DOHH2 (cell line): Measurements from ENCODE around the gene H6PD.

Source experiments
- H3F3A ChIP-seq: fragments of 200-600 bp; sonication (generic), shearing (Covaris generic); 2 replicates; pipeline ENCODE4 v1.6.0; 2016; ENCODE audit warnings: antibody characterized with exemption, mild to moderate bottlenecking; ENCODE audit not compliant: control insufficient read depth, insufficient read depth
- H3K27ac ChIP-seq: fragments of 200-600 bp; sonication (generic); 2 replicates; pipeline ENCODE4 v1.5.1; 2014; ENCODE audit warnings: low read depth, mild to moderate bottlenecking, low read length, moderate library complexity
- H3K27me3 ChIP-seq: fragments of 200-600 bp; sonication (generic); 2 replicates; pipeline ENCODE4 v1.6.1; 2014; ENCODE audit warnings: mild to moderate bottlenecking, low read length, mixed read lengths; ENCODE audit not compliant: control insufficient read depth
- H3K36me3 ChIP-seq: fragments of 200-600 bp; sonication (generic); 2 replicates; pipeline ENCODE4 v1.6.1; 2014; ENCODE audit warnings: mild to moderate bottlenecking, low read length, moderate library complexity, mixed read lengths; ENCODE audit not compliant: control insufficient read depth
- H3K4me1 ChIP-seq: fragments of 200-600 bp; sonication (generic); 2 replicates; pipeline ENCODE4 v1.6.1; 2014; ENCODE audit warnings: mild to moderate bottlenecking, low read length, mixed read lengths; ENCODE audit not compliant: control insufficient read depth
- H3K4me2 ChIP-seq: fragments of 200-600 bp; sonication (generic); 2 replicates; pipeline ENCODE4 v1.6.0; 2014; ENCODE audit warnings: mild to moderate bottlenecking, low read length, moderate library complexity
- H3K4me3 ChIP-seq: fragments of 200-600 bp; sonication (generic); 2 replicates; pipeline ENCODE4 v1.5.1; 2014; ENCODE audit warnings: mild to moderate bottlenecking, low read length, mixed read lengths
- H3K79me2 ChIP-seq: fragments of 200-600 bp; sonication (generic); 2 replicates; pipeline ENCODE4 v1.6.1; 2014; ENCODE audit warnings: mild to moderate bottlenecking, low read length, mixed read lengths; ENCODE audit not compliant: control insufficient read depth
- H3K9me2 ChIP-seq: fragments of 200-600 bp; sonication (generic); replicated peaks from 2 replicates; pipeline ENCODE4 v1.6.1; 2014; ENCODE audit warnings: mild to moderate bottlenecking, low read length, mixed read lengths; ENCODE audit not compliant: control insufficient read depth
- H3K9me3 ChIP-seq: fragments of 200-600 bp; sonication (generic); 2 replicates; pipeline ENCODE4 v1.6.1; 2014; ENCODE audit warnings: antibody characterized with exemption, low read length, mixed read lengths; ENCODE audit not compliant: control insufficient read depth, insufficient read depth
- H4K20me1 ChIP-seq: fragments of 200-600 bp; sonication (generic); 2 replicates; pipeline ENCODE4 v1.6.0; 2014; ENCODE audit warnings: low read depth, mild to moderate bottlenecking, antibody characterized with exemption, low read length, moderate library complexity; ENCODE audit not compliant: control insufficient read depth, insufficient read depth
- EZH2phosphoT487 ChIP-seq: fragments of 200-600 bp; sonication (generic); IDR thresholded peaks from 2 replicates; pipeline ENCODE4 v1.6.1; 2017; ENCODE audit warnings: borderline replicate concordance, mild to moderate bottlenecking, antibody characterized with exemption, low read length, moderate library complexity, mixed read lengths
- TF ChIP-seq, protein P1 (sequence below): fragments of 200-600 bp; sonication (generic); IDR thresholded peaks from one replicate; pipeline ENCODE4 v1.5.1; 2014; ENCODE audit warnings: antibody characterized with exemption, mild to moderate bottlenecking, low read depth, low read length; ENCODE audit not compliant: poor library complexity, severe bottlenecking

Gene H6PD

DNA sequence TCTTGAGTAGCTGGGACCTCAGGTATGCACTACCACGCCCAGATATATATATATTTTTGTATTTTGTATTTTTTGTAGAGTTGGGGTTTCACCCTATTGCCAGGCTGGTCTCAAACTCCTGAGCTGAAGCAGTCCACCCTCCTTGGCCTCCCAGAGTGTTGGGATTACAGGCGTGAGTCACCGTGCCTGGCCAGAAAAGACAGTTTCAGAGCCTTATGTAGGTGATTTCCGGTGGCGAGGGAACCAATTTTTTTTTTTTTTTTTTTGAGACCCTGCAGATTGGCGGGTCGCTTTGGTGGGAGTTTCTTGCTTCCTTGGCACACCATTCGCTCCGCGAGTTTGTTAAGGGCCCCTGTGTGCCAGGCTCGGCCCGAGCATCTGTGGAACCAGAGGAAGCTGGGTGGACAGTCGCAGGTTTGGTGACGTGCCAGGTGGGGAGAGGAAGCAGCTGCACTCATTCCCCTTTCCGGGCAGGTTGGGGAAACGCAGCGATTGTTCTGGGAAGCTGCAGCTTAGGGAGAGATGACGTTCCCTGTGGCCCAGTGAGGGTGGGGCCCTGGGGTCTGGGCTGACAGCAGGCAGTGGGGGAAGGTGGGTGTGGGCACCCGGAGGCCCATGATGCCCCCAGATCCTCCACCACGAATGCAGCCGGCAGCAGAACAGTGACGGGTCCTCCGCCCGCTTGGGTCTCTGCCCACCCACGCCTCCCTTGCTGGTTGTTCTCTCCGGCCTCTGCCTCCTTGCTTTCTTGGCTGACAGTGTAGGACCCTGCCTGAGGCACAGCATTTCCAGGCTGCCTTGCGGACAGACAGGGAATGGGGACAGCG, 83.2 kb downstream of the H6PD start:
- Histone ChIP-seq H3K27me3 (no peaks in the 10 kb centered on the region), H3K79me2 (peaks cover 11% of the 10 kb centered on the region), H3K36me3 (no peaks in the 10 kb centered on the region), H3K4me1 (peaks cover 32% of the 10 kb centered on the region), H3F3A (no peaks in the 10 kb centered on the region; the same call in 1 of the 2 replicates), H3K4me3 (no peak overlapping the region), H3K27ac (no peak overlapping the region), H3K9me3 (no peaks in the 10 kb centered on the region), H3K4me2 (0 out of 2 replicates have a peak overlapping the region, but pooled peaks have one; percentile 5), H4K20me1 (peaks cover 7% of the 10 kb centered on the region; the same call in 1 of the 2 replicates), H3K9me2 (no peaks in the 10 kb centered on the region)
- no peak for TF ChIP-seq EZH2phosphoT487
- TF ChIP-seq, protein P1, sequence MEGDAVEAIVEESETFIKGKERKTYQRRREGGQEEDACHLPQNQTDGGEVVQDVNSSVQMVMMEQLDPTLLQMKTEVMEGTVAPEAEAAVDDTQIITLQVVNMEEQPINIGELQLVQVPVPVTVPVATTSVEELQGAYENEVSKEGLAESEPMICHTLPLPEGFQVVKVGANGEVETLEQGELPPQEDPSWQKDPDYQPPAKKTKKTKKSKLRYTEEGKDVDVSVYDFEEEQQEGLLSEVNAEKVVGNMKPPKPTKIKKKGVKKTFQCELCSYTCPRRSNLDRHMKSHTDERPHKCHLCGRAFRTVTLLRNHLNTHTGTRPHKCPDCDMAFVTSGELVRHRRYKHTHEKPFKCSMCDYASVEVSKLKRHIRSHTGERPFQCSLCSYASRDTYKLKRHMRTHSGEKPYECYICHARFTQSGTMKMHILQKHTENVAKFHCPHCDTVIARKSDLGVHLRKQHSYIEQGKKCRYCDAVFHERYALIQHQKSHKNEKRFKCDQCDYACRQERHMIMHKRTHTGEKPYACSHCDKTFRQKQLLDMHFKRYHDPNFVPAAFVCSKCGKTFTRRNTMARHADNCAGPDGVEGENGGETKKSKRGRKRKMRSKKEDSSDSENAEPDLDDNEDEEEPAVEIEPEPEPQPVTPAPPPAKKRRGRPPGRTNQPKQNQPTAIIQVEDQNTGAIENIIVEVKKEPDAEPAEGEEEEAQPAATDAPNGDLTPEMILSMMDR, result no peak

DNA sequence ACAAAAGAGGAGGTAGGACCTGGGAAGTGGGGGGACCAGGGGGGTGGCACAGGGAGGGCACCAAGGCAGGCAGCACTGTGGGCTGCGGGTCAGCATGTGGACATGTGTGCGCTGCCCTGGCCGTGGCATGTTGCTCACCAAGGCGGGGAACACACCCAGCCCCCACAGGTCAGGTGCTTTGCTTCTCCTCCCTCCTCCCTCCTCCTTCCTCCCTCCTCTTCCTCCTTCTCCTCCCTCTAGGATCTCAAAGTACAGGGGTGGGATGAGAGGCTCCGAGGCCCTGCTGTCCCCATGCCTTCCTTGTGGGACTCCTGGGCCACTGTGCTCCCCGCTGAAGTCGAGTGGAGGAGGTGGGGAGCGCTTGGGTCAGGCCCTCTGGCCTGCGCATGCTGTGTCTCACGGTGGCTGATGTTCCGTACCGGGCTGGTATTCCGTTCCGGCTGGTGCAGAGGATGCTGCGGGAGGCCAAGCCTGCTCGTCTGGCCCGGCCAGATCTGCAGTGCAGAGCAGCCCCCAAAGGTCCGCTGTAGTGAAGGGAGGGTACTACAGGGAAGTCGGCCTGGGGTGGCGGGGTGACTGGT, 84.7 kb downstream of the H6PD start:
- Histone ChIP-seq H3K27me3 (no peaks in the 10 kb centered on the region), H3F3A (no peaks in the 10 kb centered on the region; the same call in 1 of the 2 replicates), H3K4me3 (no peak overlapping the region), H3K4me2 (peak overlapping the region; percentile 31), H3K9me3 (no peaks in the 10 kb centered on the region), H3K4me1 (peaks cover 32% of the 10 kb centered on the region), H4K20me1 (peaks cover 11% of the 10 kb centered on the region), H3K36me3 (no peaks in the 10 kb centered on the region), H3K9me2 (no peaks in the 10 kb centered on the region), H3K79me2 (peaks cover 16% of the 10 kb centered on the region), H3K27ac (no peak overlapping the region)
- TF ChIP-seq EZH2phosphoT487, result no peak
- TF ChIP-seq, protein P1, result no peak

DNA sequence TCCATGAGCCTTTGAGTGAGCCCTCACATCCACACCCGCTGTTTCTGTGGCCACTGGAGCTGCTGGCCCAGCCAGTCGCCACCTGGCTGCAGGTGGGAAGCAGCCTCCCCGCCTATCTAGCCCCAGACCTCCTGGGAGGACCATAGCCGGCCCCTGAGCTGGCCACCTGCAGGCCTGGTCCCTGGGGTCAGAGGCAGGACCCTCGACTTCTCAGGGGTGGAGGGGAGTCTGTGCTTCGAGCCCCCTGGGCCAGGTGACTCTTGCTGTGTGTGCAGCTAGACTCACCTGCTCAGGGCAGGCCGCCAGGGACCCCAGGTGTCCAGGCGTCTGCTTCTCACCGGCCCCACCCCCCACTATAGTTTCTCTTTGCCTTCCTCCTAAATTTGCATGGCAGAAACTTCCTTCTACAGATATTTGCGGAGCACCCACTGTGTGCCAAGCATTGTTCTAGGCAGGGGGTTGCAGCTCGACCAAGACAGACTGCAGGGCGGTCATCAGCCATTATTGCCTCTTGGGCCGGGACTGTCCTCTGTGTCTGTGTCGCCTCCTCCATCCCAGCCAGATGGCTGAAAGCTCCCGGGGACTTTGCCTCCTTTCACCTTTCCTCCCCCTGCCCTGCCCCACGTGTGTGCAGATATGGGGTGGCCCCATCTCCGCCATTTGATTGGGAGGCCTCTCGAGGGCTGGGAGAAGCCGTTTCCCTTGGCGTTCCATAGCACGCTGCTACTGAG, 85.4 kb downstream of the H6PD start:
- H3K4me2 ChIP-seq, result peak overlapping the region; percentile 31
- 0 out of 2 replicates have a peak overlapping the region, but pooled peaks have one; percentile 8 for H3K4me3 ChIP-seq
- no peaks in the 10 kb centered on the region for H3K9me3 ChIP-seq
- no peak overlapping the region for H3K27ac ChIP-seq
- peaks cover 31% of the 10 kb centered on the region for H3K4me1 ChIP-seq
- H4K20me1 ChIP-seq, result peaks cover 11% of the 10 kb centered on the region
- no peaks in the 10 kb centered on the region for H3K27me3 ChIP-seq
- no peaks in the 10 kb centered on the region; the same call in 1 of the 2 replicates for H3F3A ChIP-seq
- H3K9me2 ChIP-seq, result no peaks in the 10 kb centered on the region
- TF ChIP-seq, protein P1, result no peak
- TF ChIP-seq EZH2phosphoT487, result no peak
- H3K79me2 ChIP-seq, result peaks cover 14% of the 10 kb centered on the region
- no peaks in the 10 kb centered on the region for H3K36me3 ChIP-seq
